ENCODE measurements around the gene LAMA1.

The LAMA1 gene

GRCh38 chr18:6959110-6959509 lies 158.5 kb downstream of the LAMA1 start:
- DNase-seq (ENCODE audit: extremely low read depth, low read depth): no peak
- H3K4me3 ChIP-seq (replicated peaks; ENCODE audit: low read depth, low read length): no peak overlapping the region
- no peak for TF ChIP-seq CTCF (IDR thresholded peaks at IDR 0.05; ENCODE audit: low read depth, low read length, missing control alignments)

- no peak for TF ChIP-seq CTCF (IDR thresholded peaks at IDR 0.05; ENCODE audit: low read depth, low read length, missing control alignments)
- no peak for DNase-seq (ENCODE audit: extremely low read depth, low read depth)
- H3K4me3 ChIP-seq (replicated peaks; ENCODE audit: low read depth, low read length): no peak overlapping the region
These were observed 160.6 kb downstream of the LAMA1 start for GRCh38 chr18:6956999-6957398.

- TF ChIP-seq CTCF (IDR thresholded peaks at IDR 0.05; ENCODE audit: low read depth, low read length, missing control alignments): no peak
- no peak for DNase-seq (ENCODE audit: extremely low read depth, low read depth)
These were observed 161.1 kb downstream of the LAMA1 start for GRCh38 chr18:6956495-6956894.

GRCh38 chr18:6955304-6955703 lies 162.3 kb downstream of the LAMA1 start:
- no peak overlapping the region for H3K4me3 ChIP-seq (replicated peaks; ENCODE audit: low read depth, low read length)
- no peak for DNase-seq (ENCODE audit: extremely low read depth, low read depth)
- TF ChIP-seq CTCF (IDR thresholded peaks at IDR 0.05; ENCODE audit: low read depth, low read length, missing control alignments): no peak

More at GRCh38 chr18:6956495-6956894, 161.1 kb downstream of the LAMA1 start:
- H3K4me3 ChIP-seq (replicated peaks; ENCODE audit: low read depth, low read length): no peak overlapping the region

- no peak for TF ChIP-seq CTCF (IDR thresholded peaks at IDR 0.05; ENCODE audit: low read depth, low read length, missing control alignments)
- DNase-seq (ENCODE audit: extremely low read depth, low read depth): no peak
- H3K4me3 ChIP-seq (replicated peaks; ENCODE audit: low read depth, low read length): no peak overlapping the region
These were observed 163.1 kb downstream of the LAMA1 start for GRCh38 chr18:6954501-6954900.

- no peak for TF ChIP-seq CTCF (IDR thresholded peaks at IDR 0.05; ENCODE audit: low read depth, low read length, missing control alignments)
- no peak for DNase-seq (ENCODE audit: extremely low read depth, low read depth)
- H3K4me3 ChIP-seq (replicated peaks; ENCODE audit: low read depth, low read length): no peak overlapping the region
These were observed 166.1 kb downstream of the LAMA1 start for GRCh38 chr18:6951336-6952090.

GRCh38 chr18:6950641-6951040 lies 167.0 kb downstream of the LAMA1 start:
- no peak for DNase-seq (ENCODE audit: extremely low read depth, low read depth)
- no peak overlapping the region for H3K4me3 ChIP-seq (replicated peaks; ENCODE audit: low read depth, low read length)
- TF ChIP-seq CTCF (IDR thresholded peaks at IDR 0.05; ENCODE audit: low read depth, low read length, missing control alignments): no peak
